ENCODE results near the gene OSBP2.

The OSBP2 gene

DNA sequence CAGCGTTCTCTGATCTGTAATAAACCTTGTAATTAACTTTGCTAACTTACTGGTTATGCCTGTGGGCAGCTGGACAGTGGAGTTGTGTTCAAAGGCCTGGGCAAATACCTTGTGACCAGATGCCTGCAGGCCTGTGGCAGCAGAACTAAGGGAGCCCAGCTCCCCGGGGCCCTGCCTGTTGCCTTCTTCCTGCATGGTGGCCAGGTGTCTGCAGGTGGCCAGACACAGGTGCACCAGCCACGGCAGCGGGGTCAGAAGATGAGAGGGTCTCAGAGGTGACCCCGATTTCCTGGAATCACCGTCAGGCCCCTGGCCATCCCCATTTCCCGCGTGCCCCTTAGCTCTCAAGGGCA, 127.2 kb downstream of the OSBP2 start:
- DNase-seq: no peak

DNA sequence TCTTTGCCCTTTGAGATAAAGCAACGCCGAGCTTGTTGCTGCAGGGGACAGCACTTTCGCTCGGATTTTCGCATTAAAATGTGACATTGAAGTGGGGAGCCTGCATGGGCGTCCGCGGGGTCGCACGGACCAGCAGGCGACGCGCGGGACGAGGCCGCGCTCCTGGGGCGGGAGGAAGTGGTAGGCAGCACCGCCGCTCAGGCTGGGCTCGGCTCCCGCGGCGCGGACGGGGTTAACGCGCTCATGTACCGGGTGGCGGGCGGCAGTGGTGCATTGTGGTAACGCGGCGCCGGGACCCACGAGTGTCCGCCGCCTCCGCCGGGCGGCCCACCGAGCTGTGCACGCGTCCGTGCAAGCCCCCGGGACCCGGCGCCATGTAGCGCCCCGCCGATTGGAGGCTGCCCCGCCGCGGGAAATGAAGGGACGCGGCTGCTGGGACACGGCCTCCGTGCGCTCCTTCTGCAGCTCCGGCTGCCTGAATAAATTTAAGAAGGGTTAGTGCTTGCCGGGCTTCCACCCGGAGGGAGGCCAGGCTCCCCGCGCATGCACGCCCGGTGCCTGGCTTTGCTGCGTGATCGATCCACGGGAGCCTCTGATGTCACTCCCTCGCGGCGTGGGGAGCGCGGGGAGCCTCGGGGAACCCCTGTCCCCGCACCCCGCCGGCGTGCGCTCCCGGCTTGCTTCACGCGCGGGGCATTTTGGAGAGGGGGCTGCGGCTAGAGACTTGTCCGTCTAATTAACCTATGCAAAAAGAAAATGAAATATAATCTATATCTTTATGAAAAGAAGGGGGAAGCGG, 127.7 kb downstream of the OSBP2 start:
- DNase-seq: no peak

DNA sequence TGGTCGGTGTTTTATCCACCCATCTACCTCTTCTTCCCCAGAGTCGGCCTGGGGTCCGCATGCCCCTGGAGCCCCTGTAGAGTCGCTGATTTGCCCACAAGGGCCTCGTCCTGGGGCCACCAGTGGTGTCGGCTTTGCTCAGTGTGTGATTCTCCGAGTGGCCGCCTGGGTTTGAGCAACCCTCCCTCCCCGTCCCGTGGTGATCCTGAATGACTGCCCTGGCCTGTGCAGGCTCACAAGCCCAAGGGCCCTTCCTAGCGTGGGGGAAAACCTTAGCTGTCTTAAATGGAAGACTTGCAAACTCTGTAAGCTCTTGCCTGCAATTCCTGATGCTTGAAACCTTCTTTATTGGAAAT, 128.3 kb downstream of the OSBP2 start:
- DNase-seq: no peak

DNA sequence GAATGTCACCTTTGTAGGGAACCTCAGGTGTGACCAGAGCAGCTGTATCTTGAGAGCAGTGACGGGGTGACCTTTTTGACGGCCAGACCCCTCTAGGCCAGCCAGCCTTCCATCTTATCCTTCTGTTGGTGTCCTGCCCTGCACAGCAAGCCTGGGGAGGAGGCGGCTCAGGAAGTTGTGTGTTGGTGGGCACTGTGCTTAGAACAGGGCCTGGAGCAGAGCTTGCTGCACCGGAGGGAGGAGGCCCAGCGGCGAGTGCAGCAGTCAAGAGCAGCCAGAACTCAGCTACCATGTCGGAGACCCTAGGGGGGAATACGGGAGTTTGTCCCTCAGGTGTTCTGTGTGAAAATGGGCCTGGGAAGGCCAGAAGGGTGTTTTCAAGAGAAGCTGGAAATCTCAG, 129.4 kb downstream of the OSBP2 start:
- DNase-seq: no peak

GRCh38 chr22:30824711-30825110, 130.0 kb downstream of the OSBP2 start:
- no peak for DNase-seq

DNA sequence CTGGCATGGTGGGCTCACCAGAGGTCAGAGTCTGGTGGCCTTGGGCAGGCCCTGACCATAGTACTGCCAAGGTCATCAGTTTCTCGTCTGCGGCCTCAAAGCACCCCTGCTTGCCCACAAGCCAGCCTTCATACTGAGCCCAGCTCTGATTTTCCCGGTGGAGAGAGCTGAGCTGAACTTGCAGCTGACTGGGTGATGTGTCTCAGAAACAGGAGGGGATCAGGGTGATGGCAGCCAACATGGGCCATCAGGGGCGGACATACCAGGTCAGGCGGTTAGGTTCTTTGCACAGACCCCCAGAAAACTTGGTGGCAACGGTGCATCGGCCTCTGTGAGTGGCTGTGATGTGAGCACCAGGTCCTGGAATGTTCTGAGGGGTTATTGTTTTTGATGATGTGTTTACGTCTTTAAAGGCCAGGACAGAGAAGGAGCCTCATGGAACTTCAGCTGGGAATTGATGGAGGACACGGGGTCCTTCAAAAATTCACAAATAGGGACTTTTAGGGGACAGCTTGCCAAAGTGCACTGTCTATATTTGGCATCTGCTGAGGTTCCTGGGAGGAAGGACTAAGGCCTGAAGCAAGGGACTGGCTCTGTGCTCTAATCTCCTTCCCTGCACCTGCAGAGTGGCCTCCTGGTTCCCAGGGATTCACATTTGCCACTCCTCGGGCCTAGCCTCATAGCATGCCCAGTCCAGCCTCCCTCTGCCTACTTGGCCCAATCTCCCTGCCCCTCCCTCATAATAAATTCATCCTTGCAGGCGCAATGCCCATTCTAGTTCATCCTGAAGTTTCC, 131.2 kb downstream of the OSBP2 start:
- no peak for DNase-seq

GRCh38 chr22:30826670-30827355, 132.1 kb downstream of the OSBP2 start:
- DNase-seq: no peak

DNA sequence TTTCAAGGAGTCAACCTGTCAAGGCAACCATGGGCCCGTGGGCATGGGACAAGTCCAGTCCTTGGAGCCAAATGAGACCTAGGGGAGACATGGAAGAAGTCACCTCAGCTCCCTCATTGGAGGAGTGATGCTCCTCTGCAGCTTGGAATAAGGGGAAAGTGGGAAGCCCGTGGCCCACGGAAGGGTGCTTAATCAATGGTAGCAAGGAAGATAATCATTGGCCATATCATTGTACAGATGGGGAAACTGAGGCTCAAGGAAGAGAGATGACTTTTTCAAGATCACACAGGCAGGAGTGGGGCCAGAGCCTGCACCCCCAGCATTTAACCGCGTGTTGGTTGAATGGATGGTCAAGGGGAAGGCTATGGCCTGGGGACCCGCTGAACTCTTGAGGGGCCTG, 133.0 kb downstream of the OSBP2 start:
- DNase-seq: no peak

- DNase-seq: no peak
These were observed 133.8 kb downstream of the OSBP2 start for GRCh38 chr22:30828187-30829155.

GRCh38 chr22:30829901-30830550, 135.4 kb downstream of the OSBP2 start:
- no peak for DNase-seq

- no peak for DNase-seq
These were observed 136.2 kb downstream of the OSBP2 start for GRCh38 chr22:30830907-30831306.

- no peak for DNase-seq
These were observed 137.8 kb downstream of the OSBP2 start for GRCh38 chr22:30832407-30832987.

GRCh38 chr22:30833322-30833721, 138.6 kb downstream of the OSBP2 start:
- DNase-seq: no peak

DNA sequence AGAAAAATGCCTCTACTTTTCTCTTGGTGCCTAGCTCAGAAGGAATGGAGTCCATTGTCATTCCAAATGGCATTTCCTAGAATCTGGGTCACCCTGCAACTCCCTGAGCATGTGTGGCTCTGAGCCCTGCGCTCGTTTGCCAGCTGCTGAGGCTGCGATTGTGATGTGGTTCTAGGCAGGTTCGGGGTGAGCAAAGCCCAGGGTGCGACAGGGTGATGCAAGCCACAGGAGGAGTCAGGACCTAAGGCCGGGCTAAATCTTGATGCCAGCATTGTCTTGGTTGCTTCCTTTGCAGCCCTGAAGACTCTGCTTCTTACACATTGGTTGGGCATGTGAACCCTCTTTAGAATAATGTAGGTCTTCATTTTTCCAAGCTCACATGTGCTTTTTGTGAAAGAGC, 142.9 kb downstream of the OSBP2 start:
- no peak for DNase-seq

- no peak for DNase-seq
These were observed 143.4 kb downstream of the OSBP2 start for GRCh38 chr22:30838111-30838510.

- no peak for DNase-seq
These were observed 146.6 kb downstream of the OSBP2 start for GRCh38 chr22:30841273-30841672.

GRCh38 chr22:30843245-30843644, 148.6 kb downstream of the OSBP2 start:
- DNase-seq: no peak

GRCh38 chr22:30847583-30847982, 152.9 kb downstream of the OSBP2 start:
- no peak for DNase-seq

- no peak for DNase-seq
These were observed 160.6 kb downstream of the OSBP2 start for GRCh38 chr22:30855266-30855665.

- DNase-seq: no peak
These were observed 161.2 kb downstream of the OSBP2 start for GRCh38 chr22:30855677-30856518.

Measured in activated T-cell treated with anti-CD3 and anti-CD28 coated beads, Interleukin-2, amount 50 U/mL, for 1 hour (primary cell).